CD14-positive monocyte (primary cell): ENCODE measurements around the gene SCAMP3. TPM values are rescaled to one million over a fixed set of nuclear protein-coding genes. Genes with fewer than 3 reads are reported as not detected.
"Not testable (repeated sequence)": the region's sequence is repeated elsewhere in the genome, so short reads cannot be mapped to it uniquely, and the experiment has no call there.

Experiments
- DNase-seq, 3 donors: peaks; one replicate each; pipeline ENCODE4 v3.0.0-alpha.2; 2011 to 2022
- H2AFZ ChIP-seq: 2 replicates; pipeline ENCODE4 v1.6.0; 2012; ENCODE audit warnings: mild to moderate bottlenecking, low read depth, low read length, inconsistent platforms; ENCODE audit not compliant: insufficient read depth, poor library complexity, severe bottlenecking
- H3K27ac ChIP-seq, 2 donors: 1 replicate in 1 of 2; 2 replicates in 1 of 2; pipeline ENCODE4 v1.5.1; 2012 to 2013; ENCODE audit warnings: low read length in 2 of 2, control low read depth in 1 of 2, inconsistent platforms in 1 of 2, low read depth in 1 of 2, mild to moderate bottlenecking in 1 of 2
- H3K27me3 ChIP-seq, 2 donors: one replicate each; pipeline versions ENCODE4 v1.6.0 to v1.6.1; 2011 to 2013; ENCODE audit warnings: low read length in 2 of 2; ENCODE audit not compliant: control insufficient read depth in 2 of 2, insufficient read depth in 2 of 2
- H3K36me3 ChIP-seq, 2 donors: replicated peaks in 1 of 2; 1 replicate in 1 of 2; 2 replicates in 1 of 2; pipeline versions ENCODE4 v1.5.1 to v1.6.1; 2012 to 2013; ENCODE audit warnings: low read length in 2 of 2, control low read depth in 1 of 2, inconsistent platforms in 1 of 2, mild to moderate bottlenecking in 1 of 2; ENCODE audit not compliant: insufficient read depth in 2 of 2, control insufficient read depth in 1 of 2
- H3K4me1 ChIP-seq, 2 donors: 1 replicate in 1 of 2; 2 replicates in 1 of 2; pipeline versions ENCODE4 v1.5.1 to v1.6.1; 2012 to 2013; ENCODE audit warnings: low read length in 2 of 2, control low read depth in 1 of 2, inconsistent platforms in 1 of 2, mild to moderate bottlenecking in 1 of 2, moderate library complexity in 1 of 2; ENCODE audit not compliant: insufficient read depth in 2 of 2, control insufficient read depth in 1 of 2
- H3K4me2 ChIP-seq: replicated peaks from 2 replicates; pipeline ENCODE3; 2012; ENCODE audit warnings: low read length, moderate library complexity, mild to moderate bottlenecking; ENCODE audit not compliant: poor library complexity, severe bottlenecking; ENCODE audit errors: extremely low read depth
- H3K4me3 ChIP-seq, 3 experiments: fragments of 200-600 bp in 1 of 3; sonication (generic) in 1 of 3; replicated peaks in 1 of 3; 1 replicate in 2 of 3; 2 replicates in 1 of 3; pipeline ENCODE4 v1.5.1; 2011 to 2013; ENCODE audit warnings: low read length in 3 of 3, mild to moderate bottlenecking in 3 of 3, control low read depth in 2 of 3, low read depth in 2 of 3, inconsistent platforms in 1 of 3, moderate library complexity in 1 of 3
- H3K79me2 ChIP-seq: 2 replicates; pipeline ENCODE4 v1.6.0; 2012; ENCODE audit warnings: mild to moderate bottlenecking, control low read depth, inconsistent platforms, low read length, moderate library complexity; ENCODE audit not compliant: insufficient read depth
- H3K9ac ChIP-seq: 2 replicates; pipeline ENCODE4 v1.6.0; 2017; ENCODE audit warnings: low read length, mild to moderate bottlenecking; ENCODE audit not compliant: insufficient read depth, poor library complexity, severe bottlenecking
- H3K9me3 ChIP-seq, 2 donors: replicated peaks in 1 of 2; 1 replicate in 1 of 2; 2 replicates in 1 of 2; pipeline versions ENCODE4 v1.5.1 to v1.6.1; 2012 to 2013; ENCODE audit warnings: low read length in 2 of 2, control low read depth in 1 of 2; ENCODE audit not compliant: control insufficient read depth in 1 of 2, insufficient read depth in 1 of 2
- H4K20me1 ChIP-seq: 2 replicates; pipeline ENCODE4 v1.6.0; 2012; ENCODE audit warnings: mild to moderate bottlenecking, low read length, control low read depth, moderate library complexity; ENCODE audit not compliant: insufficient read depth
- H3K27ac Mint-ChIP-seq, 7 donors: one replicate each; pipeline ENCODE4 v1.8.0; 2020; ENCODE audit warnings: mild to moderate bottlenecking in 7 of 7, mixed read lengths in 7 of 7, moderate library complexity in 6 of 7, inconsistent platforms in 2 of 7
- H3K27me3 Mint-ChIP-seq, 3 donors: one replicate each; pipeline ENCODE4 v1.8.0; 2021 to 2022; ENCODE audit warnings: low read depth in 3 of 3, mild to moderate bottlenecking in 3 of 3, mixed read lengths in 3 of 3, moderate library complexity in 3 of 3, inconsistent platforms in 1 of 3
- H3K36me3 Mint-ChIP-seq, 2 donors: one replicate each; pipeline ENCODE4 v1.8.0; 2020; ENCODE audit warnings: mixed read lengths in 2 of 2, inconsistent platforms in 1 of 2, mild to moderate bottlenecking in 1 of 2
- H3K4me1 Mint-ChIP-seq: one replicate; pipeline ENCODE4 v1.8.0; 2020; ENCODE audit warnings: mild to moderate bottlenecking, mixed read lengths
- H3K4me3 Mint-ChIP-seq, 2 donors: one replicate each; pipeline ENCODE4 v1.8.0; 2020; ENCODE audit warnings: mild to moderate bottlenecking in 2 of 2, mixed read lengths in 2 of 2, moderate library complexity in 1 of 2
- H3K9me3 Mint-ChIP-seq, 7 donors: one replicate each; pipeline ENCODE4 v1.8.0; 2020 to 2022; ENCODE audit warnings: mixed read lengths in 7 of 7, mild to moderate bottlenecking in 6 of 7, moderate library complexity in 6 of 7, inconsistent platforms in 2 of 7
- WGBS: methylation state at CpG from one replicate; pipeline ENCODE4 v1.1.5; 2013; ENCODE audit warnings: missing lambda C conversion rate; ENCODE audit not compliant: insufficient coverage; 5-methylcytosine and 5-hydroxymethylcytosine counted together
- intact Hi-C, 2 donors: fragments of 100-400 bp; cut with micrococcal nuclease; formaldehyde crosslinking; loops; one replicate each; pipeline versions ENCODE4 v1.15.0 to v1.15.1; 2023
- polyA plus RNA-seq, 3 donors: library from polyadenylated mRNA; depleted of rRNA in 1 of 3; unstranded in 2 of 3; stranded (reverse) in 1 of 3; fragments of 300-500 nt in 2 of 3; fragments of >200 nt in 1 of 3; fragmentation: Illumina TruSeq in 2 of 3; gene quantifications; 1 replicate in 2 of 3; 2 replicates in 1 of 3; pipeline ENCODE4 v1.2.3, GENCODE V29; 2012 to 2021

SCAMP3 gene
- polyA plus RNA-seq, 3 donors: 54.9 to 69.8 (median 64.9) TPM

DNA sequence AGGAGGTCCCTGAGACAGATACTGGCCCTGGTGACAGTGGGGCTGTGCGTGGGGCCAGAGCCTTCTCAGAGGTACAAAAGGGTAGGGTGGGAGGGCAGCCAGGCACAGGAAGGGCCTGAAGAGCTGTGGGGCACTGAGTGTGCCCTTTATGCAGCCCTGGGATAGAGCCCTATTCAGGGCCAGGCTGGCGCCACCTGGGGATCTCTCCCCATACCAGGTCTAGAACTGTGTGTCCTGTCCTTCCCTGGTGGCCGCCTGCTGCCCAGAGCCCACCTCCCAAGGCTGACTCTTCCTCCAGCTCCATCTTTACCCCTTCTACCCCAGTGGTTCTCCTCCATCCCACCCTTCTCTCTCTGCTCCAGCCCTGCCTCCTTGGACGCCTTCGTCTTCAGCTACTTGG is 28.7 kb downstream of the SCAMP3 start:
- Histone ChIP-seq H3K4me1 (peaks cover 0 to 27% of the 10 kb centered on the region in 2 donors), H3K36me3 (peaks cover 27 to 33% of the 10 kb centered on the region in 2 donors)
- H3K4me2 ChIP-seq, H3K79me2 ChIP-seq, H3K4me3 Mint-ChIP-seq, intact Hi-C loops, H3K4me3 ChIP-seq, H3K9me3 ChIP-seq, H3K27ac Mint-ChIP-seq, H4K20me1 ChIP-seq, H3K27me3 Mint-ChIP-seq, H3K27me3 ChIP-seq, H2AFZ ChIP-seq, H3K9me3 Mint-ChIP-seq, H3K27ac ChIP-seq, DNase-seq, H3K9ac ChIP-seq: not testable (repeated sequence)
- WGBS: no CpG with 5 or more reads among the region's 5 CpGs
- peaks cover 29 to 32% of the 10 kb centered on the region in 2 donors for H3K36me3 Mint-ChIP-seq
- H3K4me1 Mint-ChIP-seq: peaks cover 17% of the 10 kb centered on the region

DNA sequence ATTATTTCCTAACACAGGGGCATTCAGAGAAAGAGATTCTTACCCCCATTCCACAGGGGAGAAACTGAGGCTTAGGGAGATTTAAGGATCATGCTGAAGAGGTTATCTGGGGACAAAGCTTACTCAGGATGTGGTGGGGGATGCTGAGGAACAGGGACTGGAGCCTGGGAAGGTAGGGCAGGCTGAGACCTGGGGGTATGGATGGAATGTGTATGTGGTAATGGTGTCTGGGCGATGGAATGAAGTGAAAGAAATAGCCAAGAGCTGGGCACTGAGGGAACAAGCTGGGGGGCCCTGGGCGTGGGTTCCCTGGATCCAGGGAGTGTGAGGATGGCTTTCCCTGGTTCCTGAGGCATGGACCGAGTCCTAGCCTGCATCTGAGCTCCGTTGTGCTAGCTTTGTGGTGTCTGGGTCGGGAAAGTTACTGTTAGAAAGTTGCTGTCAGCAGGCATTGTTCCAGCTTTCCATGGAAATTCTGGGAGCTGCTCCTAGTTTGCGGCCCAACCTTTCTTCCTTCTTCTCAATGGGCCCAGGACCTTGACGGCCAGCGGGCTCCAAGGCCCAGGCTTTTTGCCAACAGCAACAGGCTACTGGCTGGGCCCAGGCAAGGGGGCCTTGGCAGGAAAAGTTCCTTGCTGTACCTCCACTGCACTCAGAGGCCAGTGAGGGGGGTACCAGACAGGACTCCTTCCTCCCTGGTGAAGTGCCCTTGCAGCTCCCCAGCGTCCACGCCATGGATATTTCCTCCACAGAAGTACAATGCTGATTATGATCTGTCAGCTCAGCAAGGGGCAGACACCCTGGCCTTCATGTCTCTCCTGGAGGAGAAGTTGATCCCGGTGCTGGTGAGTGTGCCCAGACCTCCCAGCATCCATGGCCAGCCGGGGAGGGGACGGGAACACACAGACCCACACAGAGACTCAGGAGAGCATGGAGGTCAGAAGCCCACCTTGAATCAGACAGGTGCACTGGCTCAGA is 29.9 kb downstream of the SCAMP3 start:
- H3K27ac Mint-ChIP-seq: peak overlapping the region in 3 of 7 donors; percentile 46 to 60 (median 57)
- H3K27me3 Mint-ChIP-seq, H3K79me2 ChIP-seq, H3K9me3 ChIP-seq, DNase-seq, H3K4me3 Mint-ChIP-seq, intact Hi-C loops, H3K4me3 ChIP-seq, H3K9me3 Mint-ChIP-seq, H3K4me2 ChIP-seq, H2AFZ ChIP-seq, H4K20me1 ChIP-seq, H3K27me3 ChIP-seq, H3K9ac ChIP-seq, H3K27ac ChIP-seq: not testable (repeated sequence)
- Histone ChIP-seq H3K4me1 (peaks cover 6 to 29% of the 10 kb centered on the region in 2 donors), H3K36me3 (peaks cover 18 to 21% of the 10 kb centered on the region in 2 donors)
- WGBS: 84% methylated on average over 5 of the region's 13 CpGs
- H3K36me3 Mint-ChIP-seq: peaks cover 19 to 22% of the 10 kb centered on the region in 2 donors
- peaks cover 19% of the 10 kb centered on the region for H3K4me1 Mint-ChIP-seq

DNA sequence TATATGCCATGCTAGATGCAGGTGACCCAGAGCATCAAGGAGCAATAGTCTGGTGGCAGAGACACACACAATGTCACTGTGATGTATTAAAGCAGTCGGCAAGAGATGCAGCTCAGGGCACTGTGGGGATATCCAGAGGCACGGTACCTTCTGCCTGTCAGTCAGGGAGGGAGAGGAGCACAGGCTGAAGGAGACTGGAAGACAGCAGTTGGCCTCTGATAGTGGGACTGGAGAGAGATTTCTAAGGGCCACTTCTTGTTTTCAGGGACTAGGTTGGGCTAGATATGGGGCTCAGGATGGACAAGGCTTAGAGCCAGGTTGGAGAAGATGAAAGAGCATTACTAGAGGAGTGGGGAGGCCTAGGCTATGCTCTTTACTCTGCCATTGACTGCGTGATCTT is 30.9 kb downstream of the SCAMP3 start:
- Mint-ChIP-seq H3K36me3 (peaks cover 10 to 13% of the 10 kb centered on the region in 2 donors), H3K4me1 (peaks cover 20% of the 10 kb centered on the region), H3K27ac (peak overlapping the region in 2 of 7 donors; percentile 22 to 40)
- intact Hi-C loops, H3K9me3 Mint-ChIP-seq, H2AFZ ChIP-seq, H3K27me3 ChIP-seq, H3K4me3 Mint-ChIP-seq, H3K4me3 ChIP-seq, H3K27me3 Mint-ChIP-seq, H3K9ac ChIP-seq, H3K27ac ChIP-seq, H4K20me1 ChIP-seq, DNase-seq, H3K4me2 ChIP-seq, H3K9me3 ChIP-seq: not testable (repeated sequence)
- H3K36me3 ChIP-seq: peaks cover 10 to 11% of the 10 kb centered on the region in 2 donors
- H3K79me2 ChIP-seq: peaks cover 11% of the 10 kb centered on the region
- 78% methylated on average over 3 of the region's 3 CpGs for WGBS
- H3K4me1 ChIP-seq: peaks cover 16 to 29% of the 10 kb centered on the region in 2 donors
